Activated naive CD8-positive, alpha-beta T cell (primary cell): Measurements from ENCODE around the gene WFDC11.
"Not testable (repeated sequence)": the region's sequence is repeated elsewhere in the genome, so short reads cannot be mapped to it uniquely, and the experiment has no call there.

ENCODE experiments used
- H3K27ac Mint-ChIP-seq: one replicate; pipeline ENCODE4 v1.8.0; 2021; ENCODE audit warnings: mixed read lengths
- H3K27me3 Mint-ChIP-seq: one replicate; pipeline ENCODE4 v1.8.0; 2021; ENCODE audit warnings: mixed read lengths
- H3K36me3 Mint-ChIP-seq: one replicate; pipeline ENCODE4 v1.8.0; 2021; ENCODE audit warnings: mixed read lengths
- H3K4me1 Mint-ChIP-seq: one replicate; pipeline ENCODE4 v1.8.0; 2021; ENCODE audit warnings: low read depth, mixed read lengths
- H3K4me3 Mint-ChIP-seq: one replicate; pipeline ENCODE4 v1.8.0; 2021; ENCODE audit warnings: mild to moderate bottlenecking, mixed read lengths
- H3K9me3 Mint-ChIP-seq: one replicate; pipeline ENCODE4 v1.8.0; 2021; ENCODE audit warnings: low read depth, mixed read lengths

Gene WFDC11

GRCh38 chr20:45670139-45670538, at the start of gene WFDC11:
TSS of gene WFDC11 (minus strand) at chr20:45670239. CDS start at chr20:45650600, 19,639 bp downstream.
- H3K4me1 Mint-ChIP-seq = no peaks in the 10 kb centered on the region
- H3K36me3 Mint-ChIP-seq = no peaks in the 10 kb centered on the region
- H3K9me3 Mint-ChIP-seq = no peaks in the 10 kb centered on the region
- H3K27me3 Mint-ChIP-seq = peaks cover 30% of the 10 kb centered on the region
- no peak within 1 kb of the TSS for H3K27ac Mint-ChIP-seq
- no peak within 1 kb of the TSS for H3K4me3 Mint-ChIP-seq

- not testable (repeated sequence) for H3K4me3 Mint-ChIP-seq, H3K27me3 Mint-ChIP-seq, H3K27ac Mint-ChIP-seq, H3K4me1 Mint-ChIP-seq, H3K36me3 Mint-ChIP-seq, H3K9me3 Mint-ChIP-seq
These were observed 46.2 kb upstream of the WFDC11 start for GRCh38 chr20:45716141-45716688.

GRCh38 chr20:45704969-45705637, 35.1 kb upstream of the WFDC11 start, which contains the start of gene WFDC10B:
TSS of gene WFDC10B (minus strand) at chr20:45705019. CDS start at chr20:45685992, 19,027 bp downstream.
- peaks cover 19% of the 10 kb centered on the region for H3K27me3 Mint-ChIP-seq

DNA sequence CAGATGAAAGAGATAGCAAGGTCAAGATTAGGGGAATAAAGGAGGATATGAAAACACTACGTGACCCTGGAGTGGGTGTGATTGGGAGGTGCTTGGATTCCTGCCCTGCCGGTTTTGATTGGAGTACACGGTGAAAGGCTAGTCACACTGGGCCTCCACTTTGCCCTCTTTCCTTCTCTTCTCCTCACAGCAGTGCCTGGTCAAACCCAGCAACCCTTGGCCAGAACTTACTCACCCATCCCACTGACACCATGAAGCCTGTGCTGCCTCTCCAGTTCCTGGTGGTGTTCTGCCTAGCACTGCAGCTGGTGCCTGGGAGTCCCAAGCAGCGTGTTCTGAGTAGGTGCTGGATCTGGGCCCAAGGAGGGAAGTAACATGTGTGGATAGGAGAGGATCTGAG, 31.8 kb upstream of the WFDC11 start, which contains the start of gene WFDC13:
TSS of gene WFDC13 (plus strand) at position 166 of the 400 bp plus-strand sequence. CDS start at position 252, 86 bp downstream.
- Mint-ChIP-seq H3K4me1 (no peaks in the 10 kb centered on the region), H3K9me3 (no peaks in the 10 kb centered on the region), H3K27me3 (peaks cover 12% of the 10 kb centered on the region), H3K36me3 (no peaks in the 10 kb centered on the region), H3K27ac (no peak within 1 kb of the TSS), H3K4me3 (no peak within 1 kb of the TSS)

More at GRCh38 chr20:45704969-45705637, 35.1 kb upstream of the WFDC11 start, which contains the start of gene WFDC10B:
- Mint-ChIP-seq H3K4me1 (no peaks in the 10 kb centered on the region), H3K4me3 (no peak within 1 kb of the TSS), H3K9me3 (no peaks in the 10 kb centered on the region), H3K27ac (no peak within 1 kb of the TSS), H3K36me3 (no peaks in the 10 kb centered on the region)

DNA sequence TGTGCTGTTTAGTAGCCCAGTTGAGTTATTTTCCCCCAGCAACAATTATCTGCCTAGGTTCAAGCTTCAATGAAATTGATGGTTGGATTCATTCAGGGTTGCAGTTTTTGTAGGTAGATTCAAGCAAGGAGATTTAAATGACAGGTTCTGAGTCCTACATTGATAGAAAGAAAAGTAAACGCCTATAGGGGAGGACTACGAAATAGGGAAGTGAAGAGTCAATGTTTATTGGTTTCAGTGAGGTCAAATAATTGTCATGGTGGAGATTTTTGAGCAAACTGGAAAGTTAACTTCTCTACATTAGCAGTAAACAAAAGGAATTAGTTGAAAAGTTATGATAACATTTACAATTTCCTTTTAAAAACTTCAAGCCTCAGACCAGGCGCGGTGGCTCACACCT, 31.1 kb upstream of the WFDC11 start:
- Mint-ChIP-seq H3K27me3 (peaks cover 14% of the 10 kb centered on the region), H3K4me3 (no peak overlapping the region), H3K36me3 (no peaks in the 10 kb centered on the region), H3K4me1 (no peaks in the 10 kb centered on the region), H3K27ac (no peak overlapping the region), H3K9me3 (no peaks in the 10 kb centered on the region)

- no peaks in the 10 kb centered on the region for H3K4me1 Mint-ChIP-seq
- no peaks in the 10 kb centered on the region for H3K9me3 Mint-ChIP-seq
- H3K36me3 Mint-ChIP-seq = peaks cover 3% of the 10 kb centered on the region
- H3K27me3 Mint-ChIP-seq = peaks cover 20% of the 10 kb centered on the region
- no peak overlapping the region for H3K27ac Mint-ChIP-seq
- H3K4me3 Mint-ChIP-seq = no peak overlapping the region
These were observed 25.5 kb upstream of the WFDC11 start for GRCh38 chr20:45695496-45695895.

- H3K4me3 Mint-ChIP-seq, H3K9me3 Mint-ChIP-seq, H3K27ac Mint-ChIP-seq, H3K36me3 Mint-ChIP-seq, H3K4me1 Mint-ChIP-seq: not testable (repeated sequence)
- H3K27me3 Mint-ChIP-seq = peaks cover 21% of the 10 kb centered on the region
These were observed 23.3 kb upstream of the WFDC11 start for GRCh38 chr20:45693346-45693745.

DNA sequence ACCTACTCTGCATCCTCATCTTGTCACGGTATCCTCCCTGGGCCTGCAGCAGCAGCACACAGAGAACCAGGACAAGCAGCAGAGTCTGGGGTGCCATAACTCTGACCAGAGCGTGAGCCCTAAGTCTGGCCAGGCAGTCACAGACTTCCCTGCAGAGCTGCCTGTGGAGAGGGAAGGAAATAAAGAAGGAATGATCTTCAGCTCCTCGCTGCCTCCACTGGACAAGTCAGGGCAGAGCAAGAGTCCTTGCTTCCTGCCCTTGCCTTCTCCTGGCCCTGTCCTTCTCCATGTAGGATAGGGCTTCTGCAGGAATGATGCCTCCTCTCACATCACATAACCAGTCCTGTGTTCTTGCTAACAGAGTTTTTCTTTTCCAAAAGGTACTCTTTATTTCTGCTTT, 15.9 kb upstream of the WFDC11 start:
- Mint-ChIP-seq H3K9me3 (no peaks in the 10 kb centered on the region), H3K4me1 (no peaks in the 10 kb centered on the region), H3K36me3 (no peaks in the 10 kb centered on the region), H3K27me3 (peaks cover 8% of the 10 kb centered on the region), H3K4me3 (no peak overlapping the region), H3K27ac (no peak overlapping the region)

DNA sequence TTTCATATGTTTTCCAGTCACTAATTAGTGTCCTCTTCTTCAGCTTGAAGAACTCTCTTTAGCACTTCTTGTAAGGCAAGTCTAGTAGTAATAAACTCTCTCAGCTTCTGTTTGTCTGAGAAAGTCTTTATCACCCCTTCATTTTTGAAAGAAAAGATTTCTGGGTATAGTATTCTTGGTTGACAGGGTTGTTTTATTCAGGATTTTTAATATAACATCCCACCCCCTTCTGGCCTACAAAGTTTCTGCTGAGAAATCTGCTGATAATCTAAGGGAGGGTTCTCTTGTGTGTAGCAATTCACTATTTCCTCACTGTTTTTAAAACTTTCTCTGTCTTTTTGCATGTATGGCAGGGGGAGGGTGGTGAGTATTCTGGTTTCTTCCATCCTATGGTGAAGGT, 9.6 kb upstream of the WFDC11 start:
- peaks cover 13% of the 10 kb centered on the region for H3K27me3 Mint-ChIP-seq
- H3K9me3 Mint-ChIP-seq = peaks cover 39% of the 10 kb centered on the region

DNA sequence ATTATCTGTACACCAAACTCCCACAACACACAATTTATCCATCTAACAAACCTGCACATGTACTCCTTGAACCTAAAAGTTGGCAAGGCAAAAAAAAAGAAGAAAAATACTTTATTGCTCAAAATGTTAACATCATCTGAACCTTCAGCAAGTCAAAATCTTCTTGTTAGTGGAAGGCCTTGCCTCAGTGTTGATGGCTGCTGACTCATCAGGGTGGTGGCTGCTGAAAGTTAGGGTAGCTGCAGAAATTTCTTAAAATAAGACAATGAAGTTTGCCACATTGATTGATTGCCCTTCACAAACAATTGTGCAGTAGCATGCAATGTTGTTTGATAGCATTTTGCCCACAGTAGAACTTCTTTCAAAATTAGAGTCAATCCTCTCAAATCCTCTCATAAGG, 2.7 kb upstream of the WFDC11 start:
- Mint-ChIP-seq H3K27me3 (peaks cover 27% of the 10 kb centered on the region), H3K27ac (no peak overlapping the region), H3K4me3 (no peak overlapping the region), H3K9me3 (peaks cover 19% of the 10 kb centered on the region), H3K36me3 (peaks cover 2% of the 10 kb centered on the region), H3K4me1 (no peaks in the 10 kb centered on the region)

More for the DNA sequence above, 9.6 kb upstream of the WFDC11 start:
- H3K4me1 Mint-ChIP-seq = no peaks in the 10 kb centered on the region
- H3K36me3 Mint-ChIP-seq = peaks cover 9% of the 10 kb centered on the region
- H3K27ac Mint-ChIP-seq = no peak overlapping the region
- H3K4me3 Mint-ChIP-seq = no peak overlapping the region

DNA sequence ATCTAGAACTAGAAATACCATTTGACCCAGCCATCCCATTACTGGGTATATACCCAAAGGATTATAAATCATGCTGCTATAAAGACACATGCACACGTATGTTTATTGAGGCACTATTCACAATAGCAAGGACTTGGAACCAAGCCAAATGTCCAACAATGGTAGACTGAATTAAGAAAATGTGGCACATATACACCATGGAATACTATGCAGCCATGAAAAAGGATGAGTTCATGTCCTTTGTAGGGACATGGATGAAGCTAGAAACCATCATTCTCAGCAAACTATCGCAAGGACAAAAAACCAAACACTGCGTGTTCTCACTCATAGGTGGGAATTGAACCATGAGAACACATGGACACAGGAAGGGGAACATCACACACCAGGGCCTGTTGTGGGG, 13.0 kb downstream of the WFDC11 start:
- not testable (repeated sequence) for H3K27ac Mint-ChIP-seq, H3K36me3 Mint-ChIP-seq, H3K4me1 Mint-ChIP-seq, H3K4me3 Mint-ChIP-seq, H3K27me3 Mint-ChIP-seq, H3K9me3 Mint-ChIP-seq

GRCh38 chr20:45651726-45652125, 18.3 kb downstream of the WFDC11 start:
- not testable (repeated sequence) for H3K27ac Mint-ChIP-seq, H3K9me3 Mint-ChIP-seq, H3K4me1 Mint-ChIP-seq, H3K36me3 Mint-ChIP-seq, H3K4me3 Mint-ChIP-seq
- H3K27me3 Mint-ChIP-seq = peaks cover 12% of the 10 kb centered on the region

GRCh38 chr20:45649312-45649863, 20.7 kb downstream of the WFDC11 start:
- no peaks in the 10 kb centered on the region for H3K4me1 Mint-ChIP-seq
- H3K27me3 Mint-ChIP-seq = peaks cover 9% of the 10 kb centered on the region
- H3K9me3 Mint-ChIP-seq = no peaks in the 10 kb centered on the region

GRCh38 chr20:45647441-45648050, 22.5 kb downstream of the WFDC11 start:
- Mint-ChIP-seq H3K27me3 (peaks cover 5% of the 10 kb centered on the region), H3K9me3 (no peaks in the 10 kb centered on the region), H3K36me3 (no peaks in the 10 kb centered on the region), H3K4me3 (no peak overlapping the region), H3K27ac (no peak overlapping the region), H3K4me1 (no peaks in the 10 kb centered on the region)

More at GRCh38 chr20:45649312-45649863, 20.7 kb downstream of the WFDC11 start:
- Mint-ChIP-seq H3K36me3 (no peaks in the 10 kb centered on the region), H3K27ac (no peak overlapping the region), H3K4me3 (no peak overlapping the region)

DNA sequence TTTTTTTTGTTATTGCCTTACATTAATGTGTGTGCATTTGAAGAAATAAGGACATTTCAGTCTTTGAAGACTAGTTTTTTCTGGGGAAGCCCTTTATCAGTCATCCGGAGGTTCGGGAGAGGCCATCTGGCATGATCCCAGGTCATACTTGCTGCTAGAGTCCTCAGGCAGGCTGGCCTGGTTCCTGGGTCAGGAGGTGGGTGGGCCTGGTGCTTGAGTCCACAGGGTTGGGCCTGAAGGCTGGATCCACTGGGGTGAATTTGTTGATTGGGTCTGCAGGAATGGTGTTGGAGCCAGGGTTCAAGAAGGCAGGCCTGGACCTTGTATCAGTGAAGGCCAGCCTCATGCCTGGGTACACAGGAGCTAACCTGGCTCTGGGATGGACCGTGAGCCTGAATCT, 23.2 kb downstream of the WFDC11 start:
- H3K9me3 Mint-ChIP-seq = no peaks in the 10 kb centered on the region
- H3K4me1 Mint-ChIP-seq = no peaks in the 10 kb centered on the region
- no peak overlapping the region for H3K27ac Mint-ChIP-seq
- peaks cover 5% of the 10 kb centered on the region for H3K27me3 Mint-ChIP-seq
- no peaks in the 10 kb centered on the region for H3K36me3 Mint-ChIP-seq
- H3K4me3 Mint-ChIP-seq = no peak overlapping the region
